H9 (cell line): ENCODE results near the gene CREG2. TPM values are rescaled to one million over a fixed set of nuclear protein-coding genes. Genes with fewer than 3 reads are reported as not detected.

Experiments used
- DNase-seq: peaks from one replicate; pipeline ENCODE4 v3.0.0-alpha.2; 2017
- H2AFZ ChIP-seq: one replicate; pipeline ENCODE4 v1.6.1; 2013; ENCODE audit warnings: mild to moderate bottlenecking, low read length, control low read depth, moderate library complexity
- H2AK5ac ChIP-seq: 2 replicates; pipeline ENCODE4 v1.6.1; 2013; ENCODE audit warnings: low read length, control low read depth, mixed read lengths; ENCODE audit not compliant: insufficient read length
- H2BK120ac ChIP-seq: one replicate; pipeline ENCODE4 v1.6.1; 2013; ENCODE audit warnings: low read depth, mild to moderate bottlenecking, low read length, control low read depth, inconsistent platforms; ENCODE audit not compliant: poor library complexity, severe bottlenecking
- H2BK12ac ChIP-seq: 2 replicates; pipeline ENCODE4 v1.6.1; 2013; ENCODE audit warnings: low read length, control low read depth, mixed read lengths, low read depth; ENCODE audit not compliant: insufficient read length
- H2BK15ac ChIP-seq: 2 replicates; pipeline ENCODE4 v1.6.1; 2013; ENCODE audit warnings: low read depth, low read length, control low read depth
- H2BK20ac ChIP-seq: one replicate; pipeline ENCODE4 v1.6.1; 2013; ENCODE audit warnings: low read depth, mild to moderate bottlenecking, low read length, control low read depth, inconsistent platforms; ENCODE audit not compliant: poor library complexity, severe bottlenecking
- H2BK5ac ChIP-seq: 2 replicates; pipeline ENCODE4 v1.6.1; 2013; ENCODE audit warnings: low read length, control low read depth, mixed read lengths; ENCODE audit not compliant: insufficient read length
- H3K14ac ChIP-seq: 2 replicates; pipeline ENCODE4 v1.6.1; 2013; ENCODE audit warnings: low read length, control low read depth; ENCODE audit not compliant: insufficient read depth
- H3K18ac ChIP-seq: 2 replicates; pipeline ENCODE4 v1.6.1; 2013; ENCODE audit warnings: low read depth, mild to moderate bottlenecking, mixed read lengths, low read length, control low read depth; ENCODE audit not compliant: insufficient read length
- H3K23ac ChIP-seq: 2 replicates; pipeline ENCODE4 v1.6.1; 2013; ENCODE audit warnings: low read length, control low read depth, mixed read lengths, low read depth; ENCODE audit not compliant: insufficient read length
- H3K23me2 ChIP-seq: 2 replicates; pipeline ENCODE4 v1.6.1; 2013; ENCODE audit warnings: low read depth, mild to moderate bottlenecking, mixed read lengths, low read length, control low read depth; ENCODE audit not compliant: insufficient read length, poor library complexity, severe bottlenecking
- H3K27ac ChIP-seq: 2 replicates; pipeline ENCODE4 v1.5.1; 2013; ENCODE audit warnings: low read length, control low read depth, mixed read lengths, low read depth; ENCODE audit not compliant: insufficient read length
- H3K27me3 ChIP-seq: 2 replicates; pipeline ENCODE4 v1.6.1; 2013; ENCODE audit warnings: low read length, control low read depth, inconsistent platforms; ENCODE audit not compliant: insufficient read depth
- H3K4ac ChIP-seq: 2 replicates; pipeline ENCODE4 v1.6.1; 2013; ENCODE audit warnings: low read depth, mild to moderate bottlenecking, control low read depth, inconsistent platforms, low read length, moderate library complexity
- H3K4me1 ChIP-seq: 2 replicates; pipeline ENCODE4 v1.6.1; 2013; ENCODE audit warnings: low read length, control low read depth, inconsistent platforms; ENCODE audit not compliant: insufficient read depth
- H3K4me2 ChIP-seq: 2 replicates; pipeline ENCODE4 v1.6.1; 2013; ENCODE audit warnings: low read length, control low read depth, mixed read lengths; ENCODE audit not compliant: insufficient read length, insufficient read depth
- H3K56ac ChIP-seq: 2 replicates; pipeline ENCODE4 v1.6.1; 2013; ENCODE audit warnings: low read depth, mild to moderate bottlenecking, mixed read lengths, low read length, control low read depth; ENCODE audit not compliant: insufficient read length
- H3K79me1 ChIP-seq: 2 replicates; pipeline ENCODE4 v1.6.1; 2013; ENCODE audit warnings: low read depth, mild to moderate bottlenecking, moderate library complexity, low read length, control low read depth, inconsistent platforms; ENCODE audit not compliant: insufficient read depth, poor library complexity, severe bottlenecking
- H3K79me2 ChIP-seq: 2 replicates; pipeline ENCODE4 v1.6.1; 2013; ENCODE audit warnings: low read length, control low read depth, inconsistent platforms; ENCODE audit not compliant: insufficient read depth
- H3K9ac ChIP-seq: 2 replicates; pipeline ENCODE4 v1.6.1; 2013; ENCODE audit warnings: low read length, control low read depth, mixed read lengths; ENCODE audit not compliant: insufficient read length; ENCODE audit errors: extremely low read depth
- H3K9me3 ChIP-seq: one replicate; pipeline ENCODE4 v1.6.1; 2013; ENCODE audit warnings: low read depth, low read length, inconsistent platforms; ENCODE audit not compliant: control insufficient read depth
- H3T11ph ChIP-seq: one replicate; pipeline ENCODE4 v1.6.1; 2013; ENCODE audit warnings: mild to moderate bottlenecking, low read length, control low read depth, inconsistent platforms
- H4K20me1 ChIP-seq: one replicate; pipeline ENCODE4 v1.6.1; 2013; ENCODE audit not compliant: control insufficient read depth, insufficient read length, insufficient read depth
- H4K5ac ChIP-seq: 2 replicates; pipeline ENCODE4 v1.6.1; 2013; ENCODE audit warnings: low read depth, mild to moderate bottlenecking, mixed read lengths, low read length, control low read depth; ENCODE audit not compliant: insufficient read length
- H4K8ac ChIP-seq: replicated peaks from 2 replicates; pipeline ENCODE4 v1.6.1; 2013; ENCODE audit warnings: low read length, control low read depth, mixed read lengths, low read depth; ENCODE audit not compliant: insufficient read length
- H4K91ac ChIP-seq: 2 replicates; pipeline ENCODE4 v1.6.1; 2013; ENCODE audit warnings: low read depth, mild to moderate bottlenecking, moderate library complexity, mixed read lengths, low read length, control low read depth; ENCODE audit not compliant: insufficient read length
- H3K27ac Mint-ChIP-seq, 3 experiments: 2 replicates in 2 of 3; 3 replicates in 1 of 3; pipeline ENCODE4 v1.8.0; 2020 to 2021; ENCODE audit warnings: mixed read lengths in 3 of 3, mild to moderate bottlenecking in 1 of 3, moderate library complexity in 1 of 3
- H3K27me3 Mint-ChIP-seq: 2 replicates; pipeline ENCODE4 v1.8.0; 2021; ENCODE audit warnings: low read depth, mild to moderate bottlenecking, moderate library complexity, mixed read lengths
- H3K36me3 Mint-ChIP-seq, 3 experiments: 2 replicates in 2 of 3; 3 replicates in 1 of 3; pipeline ENCODE4 v1.8.0; 2020 to 2021; ENCODE audit warnings: low read depth in 3 of 3, mixed read lengths in 3 of 3; ENCODE audit not compliant: insufficient read depth in 1 of 3
- H3K4me1 Mint-ChIP-seq, 2 experiments: 2 replicates each; pipeline ENCODE4 v1.8.0; 2020; ENCODE audit warnings: mixed read lengths in 2 of 2
- H3K4me3 Mint-ChIP-seq, 2 experiments: 2 replicates in 1 of 2; 3 replicates in 1 of 2; pipeline ENCODE4 v1.8.0; 2020 to 2021; ENCODE audit warnings: mild to moderate bottlenecking in 2 of 2, mixed read lengths in 2 of 2, moderate library complexity in 1 of 2
- H3K9me3 Mint-ChIP-seq, 2 experiments: 2 replicates in 1 of 2; 3 replicates in 1 of 2; pipeline ENCODE4 v1.8.0; 2020; ENCODE audit warnings: mild to moderate bottlenecking in 2 of 2, mixed read lengths in 2 of 2, moderate library complexity in 1 of 2
- WGBS: extraction: QIAGEN DNeasy Blood & Tissue Kit; methylation state at CpG from one replicate; pipeline ENCODE4 v1.1.7; 2013; ENCODE audit warnings: missing lambda C conversion rate, low lambda C conversion rate, mixed read lengths; ENCODE audit not compliant: insufficient read length; ENCODE audit errors: extremely low coverage; 5-methylcytosine and 5-hydroxymethylcytosine counted together
- total RNA-seq: library from RNA; stranded (reverse); gene quantifications from 2 replicates; pipeline ENCODE4 v1.2.1, GENCODE V29; 2021
- TF ChIP-seq, protein P1 (sequence below): fragments of 200-600 bp; sonication (generic); conservative IDR thresholded peaks from 3 replicates; pipeline ENCODE4 v1.8.0; 2021; ENCODE audit warnings: antibody characterized with exemption, mild to moderate bottlenecking

CREG2 gene
- total RNA-seq, 1 experiment from 2014 or later = 0.77 TPM

DNA sequence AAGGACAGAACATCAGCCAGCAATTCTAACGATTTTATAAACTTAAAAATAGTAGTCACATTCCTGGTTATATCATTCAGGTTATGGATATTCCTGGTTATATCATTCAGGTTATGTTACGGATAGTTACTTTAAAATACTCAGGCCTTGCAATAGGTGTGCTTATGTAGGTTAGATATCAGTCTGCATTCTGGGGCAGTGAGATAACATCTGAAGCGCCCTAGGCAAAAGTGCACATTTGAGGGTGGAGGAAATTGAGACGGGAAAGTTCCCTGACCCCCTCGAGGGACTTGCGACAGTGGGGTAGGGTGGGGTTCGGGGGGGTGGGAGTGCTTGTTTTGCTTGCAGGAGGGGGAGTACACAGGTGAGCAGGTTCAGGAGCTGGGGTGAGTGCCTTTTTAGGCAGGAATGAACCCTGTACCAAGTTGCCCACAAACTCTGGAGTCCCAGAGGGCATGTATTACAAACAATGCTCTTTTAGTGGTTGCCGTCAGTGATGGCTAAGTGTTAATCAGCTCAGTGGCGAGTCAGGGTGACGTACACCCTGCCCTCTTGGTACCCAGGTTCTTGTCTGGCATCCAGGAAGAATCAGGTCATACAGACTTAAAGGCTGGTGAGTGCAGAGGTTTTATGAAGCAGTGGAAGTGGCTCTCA, 31.8 kb downstream of the CREG2 start:
- Histone ChIP-seq H4K5ac (no peak overlapping the region), H3K27ac (no peak overlapping the region), H4K20me1 (no peaks in the 10 kb centered on the region), H2BK12ac (no peak overlapping the region), H3K27me3 (no peaks in the 10 kb centered on the region), H3K18ac (no peak overlapping the region), H2BK120ac (no peak overlapping the region), H3K14ac (no peak overlapping the region), H2AFZ (no peak overlapping the region), H3K23ac (no peak overlapping the region), H3K23me2 (no peaks in the 10 kb centered on the region), H4K91ac (no peak overlapping the region), H3K79me2 (no peaks in the 10 kb centered on the region), H3K4ac (no peak overlapping the region), H2BK20ac (no peak overlapping the region), H3K79me1 (no peaks in the 10 kb centered on the region), H3K9ac (no peak overlapping the region), H3T11ph (no peak overlapping the region), H3K56ac (no peak overlapping the region), H3K4me1 (peaks cover 3% of the 10 kb centered on the region; the same call in 1 of the 2 replicates), H4K8ac (no peak overlapping the region), H3K4me2 (no peak overlapping the region), H2BK5ac (no peak overlapping the region), H3K9me3 (no peaks in the 10 kb centered on the region), H2BK15ac (no peak overlapping the region), H2AK5ac (no peak overlapping the region)
- DNase-seq = no peak
- Mint-ChIP-seq H3K9me3 (no peaks in the 10 kb centered on the region), H3K4me3 (no peak overlapping the region), H3K36me3 (no peaks in the 10 kb centered on the region), H3K4me1 (peaks cover 17 to 25% of the 10 kb centered on the region in 2 experiments), H3K27me3 (peaks cover 3% of the 10 kb centered on the region; the same call in 1 of the 2 replicates), H3K27ac (no peak overlapping the region; a peak in 1 of 7 replicates)
- TF ChIP-seq, protein P1, sequence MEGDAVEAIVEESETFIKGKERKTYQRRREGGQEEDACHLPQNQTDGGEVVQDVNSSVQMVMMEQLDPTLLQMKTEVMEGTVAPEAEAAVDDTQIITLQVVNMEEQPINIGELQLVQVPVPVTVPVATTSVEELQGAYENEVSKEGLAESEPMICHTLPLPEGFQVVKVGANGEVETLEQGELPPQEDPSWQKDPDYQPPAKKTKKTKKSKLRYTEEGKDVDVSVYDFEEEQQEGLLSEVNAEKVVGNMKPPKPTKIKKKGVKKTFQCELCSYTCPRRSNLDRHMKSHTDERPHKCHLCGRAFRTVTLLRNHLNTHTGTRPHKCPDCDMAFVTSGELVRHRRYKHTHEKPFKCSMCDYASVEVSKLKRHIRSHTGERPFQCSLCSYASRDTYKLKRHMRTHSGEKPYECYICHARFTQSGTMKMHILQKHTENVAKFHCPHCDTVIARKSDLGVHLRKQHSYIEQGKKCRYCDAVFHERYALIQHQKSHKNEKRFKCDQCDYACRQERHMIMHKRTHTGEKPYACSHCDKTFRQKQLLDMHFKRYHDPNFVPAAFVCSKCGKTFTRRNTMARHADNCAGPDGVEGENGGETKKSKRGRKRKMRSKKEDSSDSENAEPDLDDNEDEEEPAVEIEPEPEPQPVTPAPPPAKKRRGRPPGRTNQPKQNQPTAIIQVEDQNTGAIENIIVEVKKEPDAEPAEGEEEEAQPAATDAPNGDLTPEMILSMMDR = no peak
- WGBS = no CpG with 5 or more reads among the region's 10 CpGs
